Right lobe of liver (tissue), 6 donors: ENCODE results near the gene DUSP22. TPM values are rescaled to one million over a fixed set of nuclear protein-coding genes. Genes with fewer than 3 reads are reported as not detected.

ENCODE experiments used
- ATAC-seq, 4 donors: fragments of 200-7000 bp; cut with Tn5 transposase; one replicate each; pipeline ENCODE4 v1.9.1; 2020; ENCODE audit warnings: mild to moderate bottlenecking in 4 of 4, moderate library complexity in 4 of 4
- DNase-seq, 3 donors: peaks; one replicate each; pipeline ENCODE4 v3.0.0-alpha.2; 2020
- H3K27ac ChIP-seq, 3 donors: fragments of 200-600 bp; one replicate each; pipeline ENCODE4 v1.8.0; 2022
- H3K27me3 ChIP-seq, 2 donors: fragments of 200-600 bp; one replicate each; pipeline ENCODE4 v1.8.0; 2022
- H3K36me3 ChIP-seq, 4 donors: fragments of 200-600 bp; sonication (generic) in 1 of 4; one replicate each; pipeline versions ENCODE4 v1.5.1 to v1.8.0; 2017 to 2022; ENCODE audit warnings: control low read depth in 1 of 4
- H3K4me1 ChIP-seq, 4 donors: fragments of 200-600 bp; sonication (generic) in 1 of 4; one replicate each; pipeline versions ENCODE4 v1.5.1 to v1.8.0; 2017 to 2022; ENCODE audit warnings: control low read depth in 1 of 4
- H3K4me3 ChIP-seq, 3 donors: fragments of 200-600 bp; one replicate each; pipeline ENCODE4 v1.8.0; 2022
- H3K9me3 ChIP-seq, 4 donors: fragments of 200-600 bp; sonication (generic) in 1 of 4; one replicate each; pipeline versions ENCODE4 v1.5.1 to v1.8.0; 2017 to 2022; ENCODE audit warnings: control low read depth in 1 of 4
- CTCF ChIP-seq, 4 donors: fragments of 200-600 bp in 3 of 4; fragments of 450-650 bp in 1 of 4; IDR thresholded peaks; one replicate each; pipeline versions ENCODE4 v1.5.1 to v1.8.0; 2016 to 2022; ENCODE audit warnings: antibody characterized with exemption in 4 of 4, mild to moderate bottlenecking in 2 of 4
- POLR2A ChIP-seq: fragments of 450-650 bp; IDR thresholded peaks from one replicate; pipeline ENCODE4 v1.6.1; 2017; ENCODE audit warnings: antibody characterized with exemption, mild to moderate bottlenecking
- WGBS: methylation state at CpG from one replicate; pipeline ENCODE4 v1.1.6; 2018; ENCODE audit warnings: low coverage, low lambda C conversion rate; ENCODE audit not compliant: insufficient coverage; ENCODE audit errors: missing lambda C conversion rate; 5-methylcytosine and 5-hydroxymethylcytosine counted together
- intact Hi-C, 2 donors: fragments of 100-400 bp; cut with DNase I; formaldehyde crosslinking; loops; one replicate each; pipeline versions ENCODE4 v1.11.2 to v1.14.1; 2022
- total RNA-seq, 6 experiments: library from RNA; depleted of rRNA in 2 of 6; stranded (reverse); fragments of >200 nt in 2 of 6; fragmentation: NEBNext Ultra II Directional in 3 of 6; extraction: Animal tissue kit (Norgen Biotek cat#: 25700) in 3 of 6; gene quantifications; one replicate each; pipeline versions ENCODE4 v1.1.0 to v1.2.4, GENCODE V29; 2016 to 2023
- donor health status: DM: no; HTN: yes; CAD: no.
- donor health status: DM: no; HTN: no; CAD: no.
- donor health status: DM: no; HTN: no; CAD: no.
- donor health status: DM: no; HTN: yes; CAD: no.
- donor health status: DM: no; HTN: yes; CAD: no.

Gene DUSP22
- total RNA-seq, 6 experiments from 2014 or later = 20.6 to 24.8 (median 21.3) TPM

GRCh38 chr6:353642-354614, 61.6 kb downstream of the DUSP22 start:
- no peak for ATAC-seq
- Histone ChIP-seq H3K36me3 (peaks cover 0 to 8% (median 0%) of the 10 kb centered on the region in 4 donors), H3K4me1 (peaks cover 0 to 18% (median 3%) of the 10 kb centered on the region in 4 donors), H3K9me3 (no peaks in the 10 kb centered on the region), H3K27me3 (no peaks in the 10 kb centered on the region), H3K27ac (peak overlapping the region in 1 of 3 donors; percentile 88), H3K4me3 (no peak overlapping the region)
- DNase-seq = peak; percentile 22 to 55 (median 44)
- TF ChIP-seq POLR2A = no peak
- TF ChIP-seq CTCF (IDR thresholded peaks at IDR 0.05) = no peak
- 76% methylated on average over 17 of the region's 18 CpGs for WGBS
- intact Hi-C loops = no loop called here

- intact Hi-C loops = no loop called here
- WGBS = 80% methylated on average over 13 of the region's 15 CpGs
- TF ChIP-seq POLR2A (no peak), CTCF (IDR thresholded peaks at IDR 0.05) (no peak)
Observed at GRCh38 chr6:354631-355280, 62.5 kb downstream of the DUSP22 start.

GRCh38 chr6:355373-356208, 63.3 kb downstream of the DUSP22 start:
- H3K9me3 ChIP-seq = no peaks in the 10 kb centered on the region
- DNase-seq = peak in 2 of 3 donors; percentile 52 to 58
- no peaks in the 10 kb centered on the region for H3K27me3 ChIP-seq
- H3K4me1 ChIP-seq = peaks cover 0 to 19% (median 3%) of the 10 kb centered on the region in 4 donors
- peak overlapping the region in 2 of 3 donors; percentile 59 to 88 for H3K27ac ChIP-seq
- intact Hi-C loops = no loop called here
- WGBS = 53% methylated on average over 9 of the region's 9 CpGs
- H3K4me3 ChIP-seq = no peak overlapping the region
- TF ChIP-seq CTCF (IDR thresholded peaks at IDR 0.05) (no peak), POLR2A (no peak)
- no peaks in the 10 kb centered on the region for H3K36me3 ChIP-seq
- ATAC-seq = peak; percentile 39 to 75 (median 54)

More at GRCh38 chr6:354631-355280, 62.5 kb downstream of the DUSP22 start:
- Histone ChIP-seq H3K4me1 (peaks cover 0 to 18% (median 3%) of the 10 kb centered on the region in 4 donors), H3K36me3 (peaks cover 0 to 1% (median 0%) of the 10 kb centered on the region in 4 donors), H3K27me3 (no peaks in the 10 kb centered on the region), H3K27ac (peak overlapping the region in 1 of 3 donors; percentile 88), H3K4me3 (no peak overlapping the region), H3K9me3 (no peaks in the 10 kb centered on the region)
- peak; percentile 24 to 55 (median 47) for DNase-seq
- no peak for ATAC-seq

GRCh38 chr6:356828-357251, 64.6 kb downstream of the DUSP22 start:
- no peak for ATAC-seq
- WGBS = 70% methylated on average over 8 of the region's 11 CpGs
- peaks cover 0 to 29% (median 6%) of the 10 kb centered on the region in 4 donors for H3K4me1 ChIP-seq
- H3K9me3 ChIP-seq = no peaks in the 10 kb centered on the region
- intact Hi-C loops = no loop called here
- no peak for TF ChIP-seq POLR2A
- no peak for TF ChIP-seq CTCF (IDR thresholded peaks at IDR 0.05)
- H3K4me3 ChIP-seq = no peak overlapping the region
- H3K36me3 ChIP-seq = no peaks in the 10 kb centered on the region
- peak; percentile 28 to 57 (median 50) for DNase-seq
- H3K27ac ChIP-seq = peak overlapping the region in 1 of 3 donors; percentile 88
- no peaks in the 10 kb centered on the region for H3K27me3 ChIP-seq
